ENCODE measurements around the gene CELF2.

GRCh38 chr10:11164803-11165590 is 147.3 kb downstream of the CELF2 start:
- TF ChIP-seq EZH2 (IDR thresholded peaks at IDR 0.05; ENCODE audit: insufficient read depth, poor library complexity, severe bottlenecking) (no peak), EZH2phosphoT487 (IDR thresholded peaks at IDR 0.05; ENCODE audit: insufficient read depth, low read depth) (no peak)

All from GM23248 (cell line).